HTERT RPE-1 (cell line): ENCODE measurements around the gene BPTF.
"Not testable (repeated sequence)": the region's sequence is repeated elsewhere in the genome, so short reads cannot be mapped to it uniquely, and the experiment has no call there.

ENCODE experiments used
- in situ Hi-C: fragments of 300-500 bp; cut with MboI; formaldehyde crosslinking; loops from 4 replicates; pipeline ENCODE4 v1.14.3; 2020; ENCODE audit warnings: low sequenced_read_pairs

The BPTF gene

DNA sequence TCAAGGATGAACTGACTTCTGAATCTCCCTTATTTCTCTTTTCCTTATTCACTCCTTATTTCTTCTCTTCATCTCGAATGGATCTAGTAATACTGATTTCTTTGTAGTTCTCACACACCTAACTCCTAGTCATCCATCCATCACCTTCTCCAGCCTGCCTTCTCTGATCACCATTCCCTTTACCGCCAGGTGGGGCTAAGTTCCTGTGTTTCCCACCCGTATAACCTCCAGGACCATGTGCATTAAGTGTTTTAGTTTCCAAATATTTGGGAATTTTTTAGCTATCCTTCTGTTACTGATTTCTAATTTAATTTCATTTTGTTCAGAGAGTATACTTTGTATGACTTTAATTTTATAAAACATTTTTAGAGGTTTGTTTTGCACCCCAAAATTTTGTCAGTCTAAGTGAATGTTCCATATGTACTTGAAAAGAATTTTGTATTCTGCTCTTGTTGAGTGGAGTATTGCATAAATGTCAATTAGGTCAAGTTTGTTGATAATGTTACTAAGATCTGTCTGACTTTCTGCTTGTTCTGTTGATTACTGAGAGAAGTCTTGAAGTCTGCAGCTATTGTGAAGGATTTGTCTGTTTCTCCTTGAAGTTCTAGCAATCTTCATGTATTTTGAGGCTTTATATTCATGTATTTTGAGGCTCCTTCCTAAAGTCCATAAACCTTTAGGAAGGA, 8.8 kb downstream of the BPTF start:
- in situ Hi-C loops, result no loop called here

DNA sequence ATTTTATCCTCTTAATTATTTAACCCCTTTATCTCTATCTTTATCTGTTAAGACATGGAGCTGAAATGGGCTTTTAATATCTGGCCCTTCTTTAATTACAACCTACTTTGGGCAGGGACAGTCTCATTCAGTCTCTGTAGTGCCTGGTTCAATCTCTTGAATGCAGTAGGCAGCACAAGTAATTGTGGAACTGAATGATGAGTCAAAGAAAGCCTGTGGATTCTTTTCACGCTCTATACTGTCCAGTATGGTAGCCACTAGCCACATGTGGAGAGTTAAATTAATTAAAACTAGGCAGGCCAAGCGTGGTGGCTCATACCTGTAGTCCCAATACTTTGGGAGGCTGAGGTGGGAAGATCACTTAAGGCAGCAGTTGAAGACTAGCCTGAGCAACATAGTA, 9.3 kb downstream of the BPTF start:
- in situ Hi-C loops, result no loop called here

DNA sequence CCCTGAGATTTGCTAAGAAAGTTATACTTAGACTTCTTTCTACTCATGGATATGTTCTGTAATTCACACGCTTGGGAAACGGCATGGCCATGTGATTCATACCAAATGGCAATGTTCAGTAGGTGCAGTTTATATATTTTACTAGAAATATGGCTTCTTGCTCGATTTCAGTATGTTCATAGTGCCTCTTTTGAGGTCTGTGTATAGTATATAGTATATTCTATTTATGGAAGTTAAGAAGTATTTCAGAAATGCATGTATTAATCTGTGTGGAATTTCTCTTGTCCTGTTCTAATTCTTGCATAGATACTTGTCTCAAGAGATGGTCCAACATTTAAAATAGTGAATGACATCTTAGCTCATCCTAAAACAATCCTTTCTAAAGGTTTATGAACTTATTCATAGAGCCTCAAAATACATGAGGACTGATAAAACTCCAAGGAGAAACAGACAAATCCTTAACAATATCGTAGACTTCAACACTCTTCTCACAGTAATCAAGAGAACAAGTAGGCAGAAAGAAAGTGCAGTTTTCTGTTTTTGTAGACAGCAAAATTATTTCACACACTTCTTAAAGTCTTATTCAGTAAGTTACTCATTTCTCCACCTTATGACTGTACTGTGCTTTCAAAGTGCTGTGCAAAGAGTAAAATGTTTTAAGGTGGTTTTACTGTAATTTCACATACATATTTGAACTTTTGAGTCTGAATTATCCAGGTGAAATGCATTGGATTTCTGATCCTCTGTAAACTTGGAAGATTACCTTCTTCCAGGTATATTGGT, 11.1 kb downstream of the BPTF start:
- in situ Hi-C loops, result no loop called here

DNA sequence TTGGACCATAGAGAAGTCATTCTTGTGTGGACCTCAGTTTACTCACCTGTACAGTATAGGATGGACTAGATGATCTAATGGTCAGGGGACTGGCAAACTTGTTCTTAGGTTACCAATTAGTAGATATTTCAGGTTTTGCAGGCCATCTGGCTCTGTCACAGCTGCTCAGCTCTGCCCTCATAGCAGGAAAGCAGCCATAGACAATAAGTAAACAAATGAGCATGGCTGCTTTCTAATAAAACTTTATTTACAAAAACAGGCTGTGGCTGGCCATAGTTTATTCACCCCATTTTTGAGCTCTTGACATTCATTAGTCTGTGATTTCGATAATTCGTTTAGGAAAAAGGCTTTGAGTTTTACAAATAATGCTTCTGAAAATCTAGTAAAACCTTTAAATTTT, 12.7 kb downstream of the BPTF start:
- in situ Hi-C loops, result no loop called here

DNA sequence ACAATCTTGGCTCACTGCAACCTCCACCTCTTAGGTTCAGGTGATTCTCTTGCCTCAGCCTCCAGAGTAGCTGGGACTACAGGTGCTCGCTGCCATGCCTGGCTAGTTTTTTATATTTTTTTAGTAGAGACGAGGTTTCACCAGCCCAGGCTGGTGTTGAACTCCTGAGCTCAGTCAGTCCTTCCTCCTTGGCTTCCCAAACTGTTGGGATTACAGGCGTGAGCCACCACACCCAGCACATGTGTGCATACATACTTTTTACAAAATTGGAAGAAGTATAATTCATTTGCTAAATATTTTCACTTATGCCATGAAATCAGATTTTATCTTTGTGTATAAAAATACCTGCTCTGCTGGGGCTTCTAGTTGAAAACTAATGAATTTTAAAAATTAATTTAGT, 13.2 kb downstream of the BPTF start:
- in situ Hi-C loops, result no loop called here

DNA sequence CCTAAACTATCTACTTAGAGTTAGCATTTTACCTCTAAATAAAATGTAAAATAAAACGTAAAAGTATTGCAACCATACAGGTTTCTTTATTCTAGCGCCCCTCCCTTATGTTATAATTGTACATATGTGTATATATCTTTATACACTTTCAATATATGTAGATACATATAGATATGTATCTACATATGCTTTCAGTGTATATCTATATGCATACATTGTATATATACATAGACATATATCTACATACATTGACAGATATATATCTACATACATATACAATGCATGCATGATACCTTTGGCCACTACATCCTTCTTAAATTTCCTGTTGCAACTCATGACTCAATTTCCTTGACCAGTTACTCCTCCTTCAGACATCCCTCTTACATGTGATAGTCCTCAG, 16.7 kb downstream of the BPTF start:
- in situ Hi-C loops, result no loop called here

DNA sequence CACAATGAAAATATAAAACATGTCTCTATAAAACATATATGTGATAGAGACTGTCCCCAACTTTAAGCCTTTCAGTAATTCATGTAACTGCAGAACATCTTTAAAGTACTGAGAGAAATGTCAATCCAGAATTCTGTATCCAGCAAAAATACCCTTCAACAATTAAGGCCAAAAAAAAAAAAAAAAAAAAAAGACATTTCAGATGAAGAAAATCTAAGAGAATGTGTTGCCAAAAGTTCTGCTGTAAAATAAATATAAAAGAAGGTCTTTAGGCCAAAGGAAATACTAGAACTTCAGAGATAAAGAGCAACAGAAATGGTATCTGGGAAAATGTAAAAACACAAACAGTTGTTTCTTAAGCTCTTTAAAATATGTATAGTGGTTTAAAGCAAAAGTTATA, 17.3 kb downstream of the BPTF start:
- in situ Hi-C loops, result no loop called here

DNA sequence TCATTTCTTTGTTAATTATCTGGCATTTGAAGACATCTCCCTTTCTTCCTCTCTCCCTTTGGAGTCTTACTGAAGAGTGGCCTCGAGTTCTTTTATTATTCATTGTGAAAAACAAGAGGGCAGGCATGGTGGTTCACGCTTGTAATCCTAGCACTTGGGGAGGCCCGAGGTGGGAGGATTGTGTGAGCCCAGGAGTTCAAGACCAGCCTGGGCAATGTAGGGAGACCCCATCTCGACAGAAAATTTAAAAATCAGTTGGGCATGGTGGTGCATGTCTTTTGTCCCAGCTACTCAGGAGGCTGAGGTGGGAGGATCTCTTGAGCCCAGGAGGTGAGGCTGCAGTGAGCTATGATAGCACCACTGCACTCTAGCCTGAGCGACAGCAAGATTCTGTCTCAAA, 20.1 kb downstream of the BPTF start:
- in situ Hi-C loops, result no loop called here

DNA sequence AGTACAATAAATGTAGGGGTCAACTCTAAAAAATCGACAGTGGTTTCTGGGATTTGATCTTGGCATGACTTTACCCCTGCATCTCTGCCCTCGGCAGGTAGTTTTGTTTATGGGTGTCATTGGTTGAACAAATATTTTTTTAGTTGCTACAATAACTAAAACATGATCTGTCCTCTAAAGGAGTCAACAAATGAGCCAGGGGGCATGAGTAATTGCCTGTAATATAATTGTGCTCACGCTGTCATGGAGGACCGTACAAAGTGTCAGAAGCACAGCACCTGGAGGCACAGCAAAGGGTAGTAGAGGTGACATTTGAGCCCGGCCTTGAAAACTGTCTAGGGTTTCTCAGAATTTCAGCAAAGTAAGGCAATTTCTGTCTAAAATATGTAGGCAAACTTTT, 22.9 kb downstream of the BPTF start:
- in situ Hi-C loops, result not testable (repeated sequence)

DNA sequence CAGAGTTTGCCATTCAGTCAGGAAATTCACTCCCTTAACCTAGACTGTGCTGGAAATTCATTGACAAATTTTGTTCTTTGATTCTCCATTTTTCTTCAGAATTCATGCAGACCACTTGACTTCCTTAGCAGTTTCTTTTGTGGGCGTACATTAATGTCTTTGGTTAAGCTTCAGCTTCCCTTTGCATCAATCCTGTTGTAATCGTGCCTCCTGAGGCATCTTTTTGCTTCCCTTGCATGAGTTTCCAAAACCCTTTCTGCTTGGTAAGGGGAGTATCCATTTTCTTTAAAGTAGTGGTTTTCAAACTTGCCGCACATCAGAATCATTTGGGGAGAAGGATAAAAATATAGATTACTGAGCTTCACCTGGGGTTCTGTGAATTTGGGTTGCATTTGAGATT, 23.5 kb downstream of the BPTF start:
- in situ Hi-C loops, result not testable (repeated sequence)

DNA sequence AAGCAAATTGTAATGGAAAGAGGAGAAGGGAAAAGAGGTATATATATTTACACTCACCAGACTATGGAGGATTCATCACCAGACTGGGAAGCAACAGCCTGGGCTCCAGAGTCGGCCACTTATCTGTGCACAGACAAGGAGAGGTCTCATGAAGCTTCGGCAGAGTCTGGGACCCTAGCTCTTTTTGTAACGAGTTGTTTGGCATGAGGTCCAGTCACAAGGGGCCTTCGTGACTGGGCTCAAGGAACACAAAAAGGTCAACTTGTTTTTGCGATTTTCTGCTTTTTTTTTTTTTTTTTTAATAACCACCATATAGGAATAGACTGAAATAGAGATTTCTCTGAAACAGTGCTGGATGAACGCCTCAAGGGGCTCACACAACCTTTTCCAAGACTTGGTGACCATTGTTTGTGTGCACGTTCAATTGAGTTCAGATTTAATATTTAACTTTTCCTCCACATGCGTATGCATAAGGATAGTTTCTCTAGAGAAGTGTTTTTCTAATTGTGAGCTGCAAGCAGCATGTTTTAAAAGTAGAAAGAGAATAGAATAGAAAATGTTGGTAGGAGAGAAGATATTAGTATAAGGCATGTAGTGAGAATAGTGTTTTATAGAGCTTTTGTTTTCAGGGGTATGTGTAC, 25.8 kb downstream of the BPTF start:
- in situ Hi-C loops, result no loop called here

DNA sequence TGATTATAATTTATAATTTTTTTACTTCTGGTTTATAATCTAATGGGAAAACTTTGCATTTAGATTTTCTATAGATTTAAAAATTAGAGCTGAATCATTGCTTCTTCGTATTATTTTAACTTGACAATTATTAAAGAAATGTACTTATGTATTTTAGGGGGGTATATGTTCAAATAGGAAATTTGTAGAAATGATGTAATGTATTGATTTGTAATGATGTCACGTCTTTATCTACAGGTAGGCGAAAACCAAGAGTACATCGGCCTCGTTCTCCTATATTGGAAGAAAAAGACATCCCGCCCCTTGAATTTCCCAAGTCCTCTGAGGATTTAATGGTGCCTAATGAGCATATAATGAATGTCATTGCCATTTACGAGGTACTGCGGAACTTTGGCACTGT, 28.4 kb downstream of the BPTF start:
- in situ Hi-C loops, result no loop called here

DNA sequence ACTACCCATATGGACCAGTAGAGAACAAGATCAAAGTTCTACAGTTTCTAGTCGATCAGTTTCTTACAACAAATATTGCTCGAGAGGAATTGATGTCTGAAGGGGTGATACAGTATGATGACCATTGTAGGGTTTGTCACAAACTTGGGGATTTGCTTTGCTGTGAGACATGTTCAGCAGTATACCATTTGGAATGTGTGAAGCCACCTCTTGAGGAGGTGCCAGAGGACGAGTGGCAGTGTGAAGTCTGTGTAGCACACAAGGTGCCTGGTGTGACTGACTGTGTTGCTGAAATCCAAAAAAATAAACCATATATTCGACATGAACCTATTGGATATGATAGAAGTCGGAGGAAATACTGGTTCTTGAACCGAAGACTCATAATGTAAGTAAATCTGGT, 29.1 kb downstream of the BPTF start:
- in situ Hi-C loops, result no loop called here

DNA sequence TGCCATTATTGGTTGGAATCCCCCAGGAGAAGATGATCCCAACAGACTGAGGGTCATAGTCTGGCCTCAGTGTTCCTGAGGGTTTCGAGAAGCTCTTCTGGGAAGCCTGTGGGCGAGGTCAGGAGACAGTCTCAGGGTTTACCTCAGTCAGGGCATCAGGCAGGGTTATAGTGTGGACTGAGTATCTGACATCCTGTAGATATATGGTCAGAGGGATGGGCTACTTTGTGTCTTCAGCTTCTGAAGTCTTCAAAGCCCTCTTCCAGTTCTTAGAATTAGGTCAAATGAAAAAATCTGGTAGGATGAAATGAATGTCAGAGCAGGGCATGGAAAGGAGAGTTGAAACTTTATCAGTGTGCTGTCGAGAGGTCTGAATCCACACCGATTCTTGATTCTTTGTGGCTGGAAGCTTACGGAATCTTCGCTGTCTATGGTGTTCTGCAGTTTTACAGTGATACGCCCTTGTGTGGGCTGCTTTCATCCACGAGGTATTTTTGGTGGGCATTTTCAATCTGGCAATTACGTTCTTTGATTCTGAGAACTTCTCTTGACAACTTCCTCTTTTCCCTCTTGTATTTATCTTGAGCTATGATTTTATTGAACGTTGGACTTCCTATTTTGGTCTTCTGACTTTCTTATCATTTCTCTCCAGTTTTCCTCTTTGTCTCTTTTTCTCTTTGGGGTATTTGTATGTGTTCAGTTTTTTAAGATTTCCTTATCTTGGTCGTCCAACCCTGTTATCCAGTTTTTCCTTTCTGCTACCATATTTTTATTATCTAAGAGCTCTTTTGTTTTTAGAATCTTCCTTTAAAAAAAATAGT, 30.4 kb downstream of the BPTF start:
- in situ Hi-C loops, result no loop called here

DNA sequence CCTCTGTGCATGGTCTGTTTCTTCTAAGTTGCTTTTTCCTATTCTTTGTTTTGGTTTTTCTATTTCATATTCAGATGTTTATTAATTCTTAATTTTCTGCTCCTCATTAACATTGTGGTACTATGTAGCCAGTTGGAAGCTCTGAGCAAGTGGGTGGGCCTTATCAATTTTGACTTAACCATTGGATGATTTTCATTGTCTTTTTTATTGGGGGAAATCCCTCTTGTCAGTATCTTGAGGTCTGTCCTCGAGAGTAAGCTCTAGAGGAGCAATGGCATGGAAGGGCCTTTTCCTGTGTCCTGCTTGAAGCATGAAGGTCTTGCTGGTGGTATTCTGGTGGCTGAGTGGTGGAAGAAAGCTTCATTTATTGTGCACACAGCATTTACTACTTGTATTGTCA, 31.1 kb downstream of the BPTF start:
- in situ Hi-C loops, result not testable (repeated sequence)

DNA sequence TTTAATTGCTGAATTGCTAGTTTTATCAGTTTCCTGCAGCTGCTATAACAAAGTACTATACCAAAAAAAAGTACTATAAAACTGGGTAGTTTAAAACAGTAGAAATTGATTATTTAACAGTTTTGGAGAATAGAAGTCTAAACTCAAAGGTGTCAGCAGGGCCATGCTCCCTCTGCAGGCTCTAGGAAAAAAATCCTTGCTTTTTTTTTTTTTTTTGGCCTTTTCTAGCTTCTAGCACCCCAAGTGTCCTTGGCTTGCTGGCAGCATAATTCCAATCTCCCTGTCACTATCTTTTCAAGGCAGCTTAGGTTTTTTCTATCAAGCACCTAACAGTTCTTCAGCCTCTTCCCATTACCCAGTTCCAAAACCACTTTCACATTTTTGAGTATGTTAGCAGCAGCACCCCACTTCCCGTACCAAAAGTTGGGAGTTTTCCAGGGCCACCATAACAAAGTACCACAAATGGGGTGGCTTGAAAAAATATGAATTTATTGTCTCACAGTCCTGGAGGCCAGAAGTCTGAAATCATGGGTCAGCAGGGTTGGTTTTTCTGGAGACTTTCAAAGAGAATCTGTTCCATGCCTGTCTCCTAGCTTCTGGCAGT, 37.4 kb downstream of the BPTF start:
- in situ Hi-C loops, result no loop called here

DNA sequence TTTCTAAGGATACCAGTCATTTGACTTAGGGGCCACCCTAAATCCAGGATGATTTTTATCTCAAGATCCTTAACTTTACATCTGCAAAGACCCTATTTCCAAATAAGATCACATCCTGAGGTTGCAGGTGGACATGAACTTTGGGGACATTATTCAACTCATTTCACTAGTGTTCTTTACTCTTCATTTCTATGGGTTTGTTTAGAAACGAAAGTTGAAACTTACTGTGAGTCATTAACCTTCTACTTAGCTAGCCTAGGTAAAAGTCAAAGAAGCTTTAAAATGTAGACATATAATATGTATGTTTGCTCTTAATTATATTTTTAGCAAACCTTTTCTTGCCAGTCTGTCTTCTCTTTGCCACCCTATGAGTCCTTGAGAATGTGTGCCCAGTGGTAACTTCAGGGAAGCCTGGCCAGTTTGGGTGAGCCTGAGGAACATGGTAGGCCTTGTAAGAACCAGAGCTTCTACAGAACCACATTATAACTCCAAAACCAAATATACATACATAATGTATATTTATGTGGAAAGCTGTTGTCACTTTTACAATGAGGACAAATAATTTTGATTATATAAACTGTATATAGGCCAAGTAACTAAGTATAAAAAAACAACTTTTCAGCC, 38.4 kb downstream of the BPTF start:
- in situ Hi-C loops, result no loop called here

DNA sequence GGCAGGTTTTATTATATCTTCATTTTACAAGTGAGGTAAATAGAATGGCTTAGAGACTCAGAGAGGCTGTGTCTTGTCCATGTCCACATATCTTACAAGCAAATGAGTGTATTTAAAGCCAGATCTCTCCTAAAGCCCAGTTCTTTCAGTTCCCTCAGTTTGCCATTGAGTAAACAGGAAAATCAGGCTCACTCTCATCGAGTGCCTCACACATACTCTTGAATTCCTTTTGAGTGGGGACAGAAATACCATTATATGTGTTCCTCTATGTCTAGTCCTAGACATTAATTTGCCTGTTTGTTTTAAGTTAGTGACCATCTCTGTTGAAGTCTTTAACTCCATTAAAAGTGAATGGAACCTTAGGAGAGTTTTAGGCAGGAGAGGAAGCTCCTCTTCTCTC, 40.1 kb downstream of the BPTF start:
- in situ Hi-C loops, result no loop called here

DNA sequence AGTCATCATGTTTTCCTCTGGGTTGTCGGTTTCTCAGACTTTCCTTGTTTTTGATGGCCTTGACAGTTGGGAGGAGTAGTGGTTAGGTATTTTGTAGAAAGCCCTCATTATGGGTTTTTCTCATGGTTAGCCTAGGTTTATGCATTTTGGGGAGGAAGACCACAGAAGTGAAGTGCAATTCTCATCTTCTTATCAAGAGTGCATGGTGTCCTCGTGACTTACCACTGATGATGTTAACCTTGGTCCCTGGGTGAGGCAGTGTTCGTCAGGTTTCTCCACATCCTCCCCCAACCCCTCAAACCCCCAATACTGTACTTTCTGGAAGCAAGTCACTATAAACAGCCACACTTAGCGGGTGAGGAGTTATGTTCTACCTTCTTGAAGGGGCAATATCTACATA, 42.3 kb downstream of the BPTF start:
- in situ Hi-C loops, result no loop called here

DNA sequence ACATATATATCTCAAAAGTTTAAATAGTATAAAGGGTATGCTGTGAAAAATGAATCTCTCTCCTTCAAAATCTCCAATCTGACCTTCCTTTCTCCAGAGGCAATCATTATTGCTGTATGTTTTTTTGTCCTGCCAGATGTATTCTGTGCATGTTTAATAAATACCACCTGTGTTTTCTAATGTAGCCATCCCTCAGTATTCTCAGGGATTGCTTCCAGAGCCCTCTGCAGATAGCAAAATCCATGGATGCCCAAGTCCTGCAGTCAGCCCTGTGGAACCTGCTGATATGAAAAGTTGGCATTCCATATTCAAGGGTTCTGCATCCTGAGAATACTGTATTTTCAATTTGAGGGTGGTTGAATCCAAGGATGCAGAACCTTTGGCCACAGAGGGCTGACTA, 42.9 kb downstream of the BPTF start:
- in situ Hi-C loops, result no loop called here

DNA sequence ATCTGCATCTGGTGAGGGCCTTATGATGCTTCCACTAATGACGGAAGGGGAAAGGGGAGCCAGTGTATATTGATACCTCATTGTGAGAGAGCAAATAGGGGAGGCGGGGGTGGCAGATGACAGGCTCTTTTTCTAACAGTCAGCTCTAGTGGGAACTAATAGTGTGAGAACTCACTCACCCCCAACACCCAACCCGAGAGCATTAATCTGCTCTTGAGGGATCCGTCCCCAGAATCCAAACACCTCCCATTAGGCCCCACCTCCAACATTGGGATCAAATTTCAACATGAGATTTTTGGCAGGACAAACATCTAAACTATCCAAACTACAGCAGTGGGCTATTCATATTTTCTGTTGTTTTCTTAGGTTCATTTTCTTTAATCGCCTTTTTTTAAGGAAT, 54.4 kb downstream of the BPTF start:
- in situ Hi-C loops, result no loop called here
